Measurements from ENCODE around the gene KCNIP4.

DNA sequence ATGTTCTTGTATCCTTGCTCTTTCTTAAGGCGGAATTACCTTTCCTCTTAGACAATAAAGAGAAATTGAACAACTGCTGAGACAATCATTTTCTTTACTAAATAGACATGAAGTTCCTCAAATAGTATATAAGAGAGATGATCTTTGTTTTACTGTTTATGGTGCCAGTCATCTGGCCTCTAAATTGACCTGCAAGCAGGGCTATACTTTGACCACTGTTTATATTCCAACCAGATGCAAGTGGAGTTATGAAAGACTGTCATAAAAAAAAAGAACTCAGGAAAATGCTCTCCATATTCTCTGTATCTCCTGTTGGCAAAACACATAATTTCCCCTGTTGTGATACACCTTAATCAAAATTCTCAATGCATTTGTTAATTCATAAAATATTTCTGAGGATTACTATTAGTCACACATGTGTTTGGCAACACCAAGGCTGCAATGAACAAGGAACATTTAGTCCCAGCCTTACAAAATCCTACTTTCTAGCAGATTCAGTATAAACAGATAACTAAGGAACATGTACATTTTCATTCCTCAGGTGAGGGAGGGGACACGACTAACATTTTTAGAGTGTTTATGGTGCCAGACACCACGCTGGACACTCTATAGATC lies 562.3 kb downstream of the KCNIP4 start:
- TF ChIP-seq, protein P1, sequence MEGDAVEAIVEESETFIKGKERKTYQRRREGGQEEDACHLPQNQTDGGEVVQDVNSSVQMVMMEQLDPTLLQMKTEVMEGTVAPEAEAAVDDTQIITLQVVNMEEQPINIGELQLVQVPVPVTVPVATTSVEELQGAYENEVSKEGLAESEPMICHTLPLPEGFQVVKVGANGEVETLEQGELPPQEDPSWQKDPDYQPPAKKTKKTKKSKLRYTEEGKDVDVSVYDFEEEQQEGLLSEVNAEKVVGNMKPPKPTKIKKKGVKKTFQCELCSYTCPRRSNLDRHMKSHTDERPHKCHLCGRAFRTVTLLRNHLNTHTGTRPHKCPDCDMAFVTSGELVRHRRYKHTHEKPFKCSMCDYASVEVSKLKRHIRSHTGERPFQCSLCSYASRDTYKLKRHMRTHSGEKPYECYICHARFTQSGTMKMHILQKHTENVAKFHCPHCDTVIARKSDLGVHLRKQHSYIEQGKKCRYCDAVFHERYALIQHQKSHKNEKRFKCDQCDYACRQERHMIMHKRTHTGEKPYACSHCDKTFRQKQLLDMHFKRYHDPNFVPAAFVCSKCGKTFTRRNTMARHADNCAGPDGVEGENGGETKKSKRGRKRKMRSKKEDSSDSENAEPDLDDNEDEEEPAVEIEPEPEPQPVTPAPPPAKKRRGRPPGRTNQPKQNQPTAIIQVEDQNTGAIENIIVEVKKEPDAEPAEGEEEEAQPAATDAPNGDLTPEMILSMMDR (optimal IDR thresholded peaks at IDR 0.05 in 1 of 3, IDR thresholded peaks at IDR 0.05 in 1 of 3, conservative IDR thresholded peaks at IDR 0.05 in 1 of 3; ENCODE audit: extremely low read depth in 1 of 3, insufficient read depth in 2 of 3, low read length in 3 of 3) = no peak
- TF ChIP-seq EZH2 (IDR thresholded peaks at IDR 0.05; ENCODE audit: low read length) = no peak

Measured in keratinocyte (primary cell).